Body of pancreas (tissue), 4 donors: ENCODE measurements around the gene OR12D3.

ENCODE experiments used
- CTCF ChIP-seq, 7 experiments: fragments of 450-650 bp in 4 of 7; fragments of 200-600 bp in 3 of 7; sonication (generic) in 3 of 7; IDR thresholded peaks; one replicate each; pipeline ENCODE4 v1.5.1; 2016 to 2019; ENCODE audit warnings: antibody characterized with exemption in 7 of 7
- POLR2A ChIP-seq, 3 donors: fragments of 450-650 bp; IDR thresholded peaks; one replicate each; pipeline ENCODE4 v1.6.1; 2016; ENCODE audit warnings: antibody characterized with exemption in 3 of 3, mild to moderate bottlenecking in 2 of 3

GRCh38 chr6:29399525-29399924 lies 24.4 kb upstream of the OR12D3 start:
- no peak for TF ChIP-seq CTCF (IDR thresholded peaks at IDR 0.05)
- TF ChIP-seq POLR2A (IDR thresholded peaks at IDR 0.05) = no peak
